Fibroblast of lung (primary cell): ENCODE results near the gene ITPR3.

ENCODE experiments used
- CTCF ChIP-seq, 2 donors: IDR thresholded peaks in 1 of 2; conservative IDR thresholded peaks in 1 of 2; 1 replicate in 1 of 2; 2 replicates in 1 of 2; pipeline ENCODE4 v1.5.1; 2011 to 2012; ENCODE audit warnings: low read length in 2 of 2, control low read depth in 1 of 2, inconsistent platforms in 1 of 2, low read depth in 1 of 2, mild to moderate bottlenecking in 1 of 2
- EZH2 ChIP-seq: IDR thresholded peaks from 2 replicates; pipeline ENCODE4 v1.5.1; 2012; ENCODE audit warnings: low read length, control low read depth, mild to moderate bottlenecking; ENCODE audit errors: missing control alignments

- TF ChIP-seq CTCF (conservative IDR thresholded peaks at IDR 0.05 in 1 of 2, IDR thresholded peaks at IDR 0.05 in 1 of 2; ENCODE audit: low read depth in 1 of 2, low read length in 2 of 2) (no peak), EZH2 (no peak)
These were observed 73.9 kb downstream of the ITPR3 start for GRCh38 chr6:33694977-33695376.
